H1 (cell line): ENCODE measurements around the gene CCDC192.

Source experiments
- CTBP2 ChIP-seq: IDR thresholded peaks from 2 replicates; pipeline ENCODE4 v1.7.0; 2011; ENCODE audit warnings: borderline replicate concordance, mild to moderate bottlenecking, moderate library complexity, mixed read lengths, low read length; ENCODE audit not compliant: insufficient read depth, insufficient read length
- EZH2 ChIP-seq: fragments of 200-600 bp; sonication (generic); IDR thresholded peaks from 2 replicates; pipeline ENCODE4 v1.7.1; 2012; ENCODE audit warnings: low read depth, mild to moderate bottlenecking, moderate library complexity, low read length, inconsistent platforms; ENCODE audit not compliant: severe bottlenecking
- JUND ChIP-seq: IDR thresholded peaks from 2 replicates; pipeline ENCODE4 v1.6.1; 2011; ENCODE audit warnings: mild to moderate bottlenecking, improper control_type of control experiment, low read length
- PHF8 ChIP-seq: fragments of 200-600 bp; sonication (generic); conservative IDR thresholded peaks from 2 replicates; pipeline ENCODE4 v1.7.1; 2012; ENCODE audit warnings: low read depth, mild to moderate bottlenecking, inconsistent platforms, low read length, moderate library complexity
- SRF ChIP-seq: IDR thresholded peaks from 2 replicates; pipeline ENCODE4 v1.6.1; 2011; ENCODE audit warnings: mild to moderate bottlenecking, low read depth, low read length, moderate library complexity
- TF ChIP-seq, protein P1 (sequence below), 3 experiments: IDR thresholded peaks; 1 replicate in 2 of 3; 2 replicates in 1 of 3; pipeline versions ENCODE4 v1.5.1 to v1.6.1; 2011; ENCODE audit warnings: low read length in 3 of 3, mild to moderate bottlenecking in 3 of 3, inconsistent platforms in 2 of 3, low read depth in 1 of 3, moderate library complexity in 1 of 3; ENCODE audit not compliant: insufficient read depth in 1 of 3; ENCODE audit errors: control extremely low read depth in 1 of 3

DNA sequence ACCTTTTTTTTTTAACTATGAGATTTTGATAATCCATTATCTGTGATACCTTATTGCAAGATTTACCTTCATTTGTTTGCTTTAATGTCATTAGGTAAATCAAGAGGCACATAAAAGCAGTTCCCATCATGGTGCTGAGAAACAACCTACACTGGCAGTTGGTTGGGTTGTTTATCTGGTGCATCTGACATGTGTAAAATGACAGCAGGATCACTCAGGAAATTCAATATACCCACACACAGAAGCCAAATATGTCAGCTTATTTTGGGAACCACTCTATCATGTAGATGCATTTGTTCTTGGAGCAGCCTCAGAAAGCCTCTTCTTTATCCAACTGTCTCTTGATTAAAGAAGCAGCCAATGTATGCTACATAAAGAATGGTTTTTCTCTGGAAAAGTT is 7.8 kb upstream of the CCDC192 start:
- TF ChIP-seq SRF (no peak), EZH2 (no peak), CTBP2 (no peak), JUND (no peak), PHF8 (no peak)
- TF ChIP-seq, protein P1, sequence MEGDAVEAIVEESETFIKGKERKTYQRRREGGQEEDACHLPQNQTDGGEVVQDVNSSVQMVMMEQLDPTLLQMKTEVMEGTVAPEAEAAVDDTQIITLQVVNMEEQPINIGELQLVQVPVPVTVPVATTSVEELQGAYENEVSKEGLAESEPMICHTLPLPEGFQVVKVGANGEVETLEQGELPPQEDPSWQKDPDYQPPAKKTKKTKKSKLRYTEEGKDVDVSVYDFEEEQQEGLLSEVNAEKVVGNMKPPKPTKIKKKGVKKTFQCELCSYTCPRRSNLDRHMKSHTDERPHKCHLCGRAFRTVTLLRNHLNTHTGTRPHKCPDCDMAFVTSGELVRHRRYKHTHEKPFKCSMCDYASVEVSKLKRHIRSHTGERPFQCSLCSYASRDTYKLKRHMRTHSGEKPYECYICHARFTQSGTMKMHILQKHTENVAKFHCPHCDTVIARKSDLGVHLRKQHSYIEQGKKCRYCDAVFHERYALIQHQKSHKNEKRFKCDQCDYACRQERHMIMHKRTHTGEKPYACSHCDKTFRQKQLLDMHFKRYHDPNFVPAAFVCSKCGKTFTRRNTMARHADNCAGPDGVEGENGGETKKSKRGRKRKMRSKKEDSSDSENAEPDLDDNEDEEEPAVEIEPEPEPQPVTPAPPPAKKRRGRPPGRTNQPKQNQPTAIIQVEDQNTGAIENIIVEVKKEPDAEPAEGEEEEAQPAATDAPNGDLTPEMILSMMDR (IDR thresholded peaks at IDR 0.05; ENCODE audit: control extremely low read depth in 1 of 3, insufficient read depth in 1 of 3, low read depth in 1 of 3, low read length in 3 of 3), result no peak
